Ovary (tissue), 9 donors: ENCODE results near the gene SIGLEC1. TPM values are rescaled to one million over a fixed set of nuclear protein-coding genes. Genes with fewer than 3 reads are reported as not detected.
A peak's percentile ranks its signal among the peaks of the same experiment; 100 is the strongest.

ENCODE experiments used
- DNase-seq, 5 donors: peaks; one replicate each; pipeline ENCODE4 v3.0.0-alpha.2; 2019 to 2020
- H3K27ac ChIP-seq, 2 donors: fragments of 200-600 bp; one replicate each; pipeline versions ENCODE4 v1.5.1 to v1.8.0; 2019 to 2022
- H3K27me3 ChIP-seq: fragments of 200-600 bp; one replicate; pipeline ENCODE4 v1.8.0; 2022
- H3K36me3 ChIP-seq: fragments of 200-600 bp; sonication (generic); one replicate; pipeline ENCODE4 v1.5.1; 2019
- H3K4me1 ChIP-seq: one replicate; pipeline ENCODE4 v1.8.1; 2013; ENCODE audit warnings: mild to moderate bottlenecking, moderate library complexity; ENCODE audit not compliant: insufficient read depth
- H3K4me3 ChIP-seq: fragments of 200-600 bp; sonication (generic); one replicate; pipeline ENCODE4 v1.5.1; 2017
- H3K9me3 ChIP-seq, 2 donors: fragments of 200-600 bp in 1 of 2; sonication (generic) in 1 of 2; one replicate each; pipeline versions ENCODE4 v1.5.1 to v1.8.1; 2013 to 2019; ENCODE audit warnings: mild to moderate bottlenecking in 1 of 2, moderate library complexity in 1 of 2
- EP300 ChIP-seq: sonication (generic); formaldehyde crosslinking; IDR thresholded peaks from one replicate; pipeline ENCODE4 v1.6.1; 2017; ENCODE audit warnings: antibody characterized with exemption
- POLR2A ChIP-seq: fragments of 450-650 bp; IDR thresholded peaks from one replicate; pipeline ENCODE4 v1.6.1; 2017; ENCODE audit warnings: antibody characterized with exemption, mild to moderate bottlenecking, moderate library complexity
- WGBS, 3 donors: extraction: QIAGEN DNeasy Blood & Tissue Kit in 1 of 3; methylation state at CpG; one replicate each; pipeline versions ENCODE4 v1.1.5 to v1.1.7; 2013 to 2017; 5-methylcytosine and 5-hydroxymethylcytosine counted together
- intact Hi-C, 4 donors: fragments of 100-400 bp; cut with DNase I; formaldehyde crosslinking; loops; one replicate each; pipeline versions ENCODE4 v1.11.0 to v1.15.1; 2022 to 2023
- polyA plus RNA-seq, 2 donors: library from polyadenylated mRNA; stranded (reverse); fragments of 200-250 nt in 1 of 2; fragments of 350-450 nt in 1 of 2; fragmentation: Illumina TruSeq in 1 of 2; extraction: RNeasy Lipid Tissue Mini Kit (QIAGEN cat#74804) in 1 of 2; gene quantifications; one replicate each; pipeline ENCODE4 v1.2.3, GENCODE V29; 2013 to 2014
- total RNA-seq, 7 donors: library from RNA; depleted of rRNA in 2 of 7; stranded (reverse); fragments of >200 nt in 2 of 7; fragmentation: NEBNext Ultra II Directional in 3 of 7; extraction: Animal tissue kit (Norgen Biotek cat#: 25700) in 3 of 7; gene quantifications; one replicate each; pipeline versions ENCODE4 v1.1.0 to v1.2.4, GENCODE V29; 2016 to 2023
- TF ChIP-seq, protein P1 (sequence below), 3 donors: fragments of 450-650 bp in 2 of 3; fragments of 200-600 bp in 1 of 3; IDR thresholded peaks; one replicate each; pipeline versions ENCODE4 v1.5.1 to v1.8.0; 2016 to 2022; ENCODE audit warnings: antibody characterized with exemption in 3 of 3, mild to moderate bottlenecking in 1 of 3
- donor health status: DM: no; HTN: no; CAD: no; lungs with moderate emphysema.
- donor health status: DM: no; HTN: no; CAD: no.
- donor health status: Bipolar disorder and iron deficiency.
- donor health status: DM: yes; HTN: yes; CAD: no.
- donor health status: DM: no; HTN: no; CAD: no.
- donor health status: DM: yes; HTN: yes; CAD: no.

SIGLEC1 gene
- total and polyA plus RNA-seq, 9 donors = 0.48 to 11.5 (median 1.9) TPM

DNA sequence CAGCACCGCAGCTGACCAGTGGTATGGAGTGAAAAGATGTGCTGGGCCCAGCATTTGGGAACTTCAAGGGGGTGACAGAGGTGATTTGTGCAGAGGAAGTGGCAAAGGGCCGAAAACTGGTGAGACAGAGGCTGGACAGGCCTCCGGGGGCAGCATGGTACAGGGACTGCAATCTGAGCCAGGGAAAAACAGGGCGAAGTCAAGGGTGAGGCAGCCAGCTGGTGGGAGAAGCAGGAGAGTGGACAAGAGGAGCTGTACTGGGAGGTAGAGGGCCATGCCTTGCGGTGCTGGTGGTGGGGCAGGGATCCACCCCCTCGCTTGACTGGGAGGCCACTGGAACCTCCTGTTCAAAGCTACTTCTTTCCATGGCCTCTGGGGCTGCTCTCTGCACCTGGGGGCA, 41.9 kb downstream of the SIGLEC1 start:
- Histone ChIP-seq H3K9me3 (no peaks in the 10 kb centered on the region), H3K27ac (no peak overlapping the region), H3K4me1 (no peaks in the 10 kb centered on the region), H3K27me3 (no peaks in the 10 kb centered on the region), H3K36me3 (no peaks in the 10 kb centered on the region), H3K4me3 (no peak overlapping the region)
- intact Hi-C loops = no loop called here
- TF ChIP-seq POLR2A (no peak), EP300 (no peak)
- TF ChIP-seq, protein P1, sequence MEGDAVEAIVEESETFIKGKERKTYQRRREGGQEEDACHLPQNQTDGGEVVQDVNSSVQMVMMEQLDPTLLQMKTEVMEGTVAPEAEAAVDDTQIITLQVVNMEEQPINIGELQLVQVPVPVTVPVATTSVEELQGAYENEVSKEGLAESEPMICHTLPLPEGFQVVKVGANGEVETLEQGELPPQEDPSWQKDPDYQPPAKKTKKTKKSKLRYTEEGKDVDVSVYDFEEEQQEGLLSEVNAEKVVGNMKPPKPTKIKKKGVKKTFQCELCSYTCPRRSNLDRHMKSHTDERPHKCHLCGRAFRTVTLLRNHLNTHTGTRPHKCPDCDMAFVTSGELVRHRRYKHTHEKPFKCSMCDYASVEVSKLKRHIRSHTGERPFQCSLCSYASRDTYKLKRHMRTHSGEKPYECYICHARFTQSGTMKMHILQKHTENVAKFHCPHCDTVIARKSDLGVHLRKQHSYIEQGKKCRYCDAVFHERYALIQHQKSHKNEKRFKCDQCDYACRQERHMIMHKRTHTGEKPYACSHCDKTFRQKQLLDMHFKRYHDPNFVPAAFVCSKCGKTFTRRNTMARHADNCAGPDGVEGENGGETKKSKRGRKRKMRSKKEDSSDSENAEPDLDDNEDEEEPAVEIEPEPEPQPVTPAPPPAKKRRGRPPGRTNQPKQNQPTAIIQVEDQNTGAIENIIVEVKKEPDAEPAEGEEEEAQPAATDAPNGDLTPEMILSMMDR (IDR thresholded peaks at IDR 0.05) = no peak
- WGBS, 3 donors = 82 to 87% (median 84%) methylated on average over 6 of the region's 6 CpGs
- DNase-seq = no peak

DNA sequence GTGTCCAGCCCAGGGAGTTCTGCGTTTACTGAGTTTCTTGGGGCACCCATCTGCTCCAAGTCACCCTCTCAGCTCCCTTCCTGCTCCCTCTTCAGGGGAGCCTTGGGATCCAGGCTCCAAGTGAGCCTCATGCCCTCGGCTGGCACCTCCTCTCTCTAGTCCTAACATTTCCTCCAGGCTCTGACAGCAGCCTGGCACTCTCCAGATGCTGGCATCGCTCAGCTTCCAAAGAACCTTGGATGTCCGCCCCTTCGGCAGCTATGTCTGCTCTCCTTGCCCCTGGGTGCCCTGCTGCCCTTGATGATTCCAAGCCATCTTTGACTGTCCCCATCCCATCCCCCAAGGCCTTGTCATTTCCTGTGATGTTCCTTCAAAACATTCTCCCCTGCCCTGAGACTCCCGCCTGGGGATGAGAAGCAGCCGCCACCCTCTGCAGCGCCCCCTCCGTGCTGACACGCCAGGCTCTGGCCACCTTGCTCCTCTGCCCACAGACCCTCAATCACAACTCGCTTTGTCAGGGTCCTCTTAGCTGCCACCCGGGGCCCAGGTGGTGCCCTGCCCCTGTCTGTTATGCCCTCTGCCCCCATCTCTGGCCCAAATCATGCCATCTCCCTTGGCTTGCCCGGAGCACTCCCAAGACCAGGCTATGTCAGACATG, 42.6 kb downstream of the SIGLEC1 start:
- Histone ChIP-seq H3K27ac (no peak overlapping the region), H3K36me3 (no peaks in the 10 kb centered on the region), H3K4me1 (no peaks in the 10 kb centered on the region), H3K9me3 (no peaks in the 10 kb centered on the region), H3K4me3 (no peak overlapping the region), H3K27me3 (no peaks in the 10 kb centered on the region)
- TF ChIP-seq, protein P1 (IDR thresholded peaks at IDR 0.05) = no peak
- TF ChIP-seq EP300 (no peak), POLR2A (no peak)
- 87% methylated on average over 13 of the region's 13 CpGs for WGBS, 3 donors
- intact Hi-C loops = no loop called here
- no peak for DNase-seq

DNA sequence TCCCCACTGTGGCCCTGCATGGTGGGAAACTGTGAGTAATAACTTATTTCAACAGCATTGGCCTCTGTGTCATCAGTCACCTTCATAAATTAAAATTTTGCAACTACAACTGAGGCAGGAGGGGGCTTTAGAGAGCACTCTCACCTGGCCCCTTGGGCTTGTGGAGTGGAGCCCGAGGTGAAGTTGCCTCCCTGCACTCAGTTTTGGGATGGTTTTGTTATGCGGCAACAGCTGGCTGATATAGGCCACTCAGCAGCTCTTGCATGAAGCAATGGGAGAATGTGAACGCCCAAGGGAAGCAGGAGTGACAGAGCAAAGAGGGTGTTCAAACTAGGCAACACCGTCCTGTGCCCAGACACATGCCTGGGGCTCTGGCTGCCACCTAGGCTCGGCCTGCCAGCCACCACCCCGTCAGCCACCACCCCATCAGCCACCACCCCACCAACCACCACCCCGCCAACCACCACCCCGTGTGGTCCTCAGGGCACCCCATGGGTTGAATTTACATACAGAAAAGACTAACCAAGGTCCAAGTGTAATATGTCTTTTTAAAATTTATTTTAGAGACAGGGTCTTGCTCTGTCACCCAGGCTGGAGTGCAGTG, 44.9 kb downstream of the SIGLEC1 start:
- Histone ChIP-seq H3K27me3 (no peaks in the 10 kb centered on the region), H3K9me3 (no peaks in the 10 kb centered on the region), H3K4me1 (no peaks in the 10 kb centered on the region), H3K36me3 (no peaks in the 10 kb centered on the region), H3K4me3 (no peak overlapping the region), H3K27ac (no peak overlapping the region)
- no peak for DNase-seq
- TF ChIP-seq POLR2A = no peak
- TF ChIP-seq EP300 = no peak
- TF ChIP-seq, protein P1 (IDR thresholded peaks at IDR 0.05) = no peak
- intact Hi-C loops = no loop called here
- WGBS, 3 donors = 94 to 98% (median 95%) methylated on average over 8 of the region's 8 CpGs

DNA sequence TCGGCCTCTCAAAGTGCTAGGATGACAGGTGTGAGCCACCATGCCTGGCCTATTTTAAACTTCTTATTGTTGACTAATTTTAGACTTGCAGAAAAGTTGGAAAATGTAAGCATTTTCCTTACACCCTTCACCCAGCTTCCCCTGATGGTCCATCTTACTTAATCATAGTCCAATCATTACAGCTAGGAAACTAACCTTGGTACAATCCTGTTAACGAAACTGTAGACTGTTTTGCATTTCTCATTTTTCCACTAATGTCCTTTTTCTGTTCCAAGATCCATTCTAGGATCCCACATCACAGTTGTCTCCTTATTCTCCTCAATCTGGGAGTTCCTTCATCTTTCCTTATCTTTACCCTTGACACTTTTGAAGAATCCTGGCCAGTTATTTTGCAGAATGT, 48.5 kb downstream of the SIGLEC1 start:
- H3K4me1 ChIP-seq = no peaks in the 10 kb centered on the region
- H3K9me3 ChIP-seq = no peaks in the 10 kb centered on the region
- no peak for TF ChIP-seq POLR2A
- no peak for DNase-seq
- 64 to 67% (median 65%) methylated on average over 2 of the region's 2 CpGs for WGBS, 3 donors
- no peaks in the 10 kb centered on the region for H3K27me3 ChIP-seq
- intact Hi-C loops = no loop called here
- no peaks in the 10 kb centered on the region for H3K36me3 ChIP-seq
- no peak overlapping the region for H3K4me3 ChIP-seq
- no peak overlapping the region for H3K27ac ChIP-seq

DNA sequence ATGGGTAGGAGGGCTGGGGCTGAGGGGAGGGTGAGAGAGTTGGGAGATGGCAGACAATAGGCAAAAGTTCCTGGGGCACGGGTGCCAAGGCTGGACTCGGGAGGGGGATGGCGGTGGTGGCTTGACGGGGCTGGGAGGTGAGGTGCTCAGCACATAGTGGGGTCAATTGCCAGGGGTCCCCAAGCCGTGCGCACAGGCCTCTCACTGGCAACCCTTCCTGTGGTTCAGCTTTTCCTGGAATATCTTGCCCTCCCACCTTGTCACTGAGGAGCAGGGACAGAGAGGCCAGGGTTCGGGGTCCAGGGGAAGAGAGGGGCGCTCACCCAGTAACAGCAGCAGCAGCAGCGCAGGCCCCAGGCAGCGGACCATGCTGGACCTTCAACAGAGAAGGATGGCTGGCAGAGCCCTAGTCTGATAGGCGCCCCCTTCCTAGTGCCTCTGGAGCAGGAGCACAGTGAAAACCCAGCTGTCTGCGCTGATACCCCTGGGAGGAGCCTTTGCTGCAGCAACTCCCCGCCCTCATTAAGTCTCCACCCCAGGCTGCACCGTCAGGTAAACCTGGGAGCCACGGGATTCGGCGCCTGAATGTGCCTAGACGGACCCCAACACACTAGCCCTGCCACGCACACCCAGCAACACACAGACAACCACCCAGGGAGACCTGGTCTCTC, 49.2 kb downstream of the SIGLEC1 start, which contains the start of gene GFRA4:
Gene GFRA4, minus strand, starts transcription at position 369 of the 671 bp plus-strand sequence. Its CDS starts 0 bp downstream, at position 369.
- H3K27me3 ChIP-seq = no peaks in the 10 kb centered on the region
- H3K4me3 ChIP-seq = no peak within 1 kb of the TSS
- TF ChIP-seq POLR2A = no peak
- TF ChIP-seq EP300 = no peak
- TF ChIP-seq, protein P1 (IDR thresholded peaks at IDR 0.05) = no peak
- intact Hi-C loops = no loop called here
- H3K36me3 ChIP-seq = no peaks in the 10 kb centered on the region
- H3K4me1 ChIP-seq = no peaks in the 10 kb centered on the region
- DNase-seq = peak in 1 of 5 donors; percentile 25
- H3K27ac ChIP-seq = no peak within 1 kb of the TSS
- no peaks in the 10 kb centered on the region for H3K9me3 ChIP-seq
- WGBS, 3 donors = 78 to 81% (median 80%) methylated on average over 19 of the region's 19 CpGs
